IMR-90 (cell line): ENCODE results near the gene GABRR3. TPM values are rescaled to one million over a fixed set of nuclear protein-coding genes. Genes with fewer than 3 reads are reported as not detected.

Experiments
- ATAC-seq: fragments of 200-7000 bp; cut with Tn5 transposase; 2 replicates; pipeline ENCODE4 v1.9.1; 2020; ENCODE audit warnings: low read depth, mild to moderate bottlenecking, moderate library complexity
- BruUV-seq: library from RNA; stranded (reverse); fragments of 400-500 nt; replicated peaks from 2 replicates; lab custom pipeline; 2021; lab: Mats Ljungman, UMichigan
- CTCF ChIA-PET: fragments of 300-600 bp; formaldehyde crosslinking; extraction: SDS; loops from one replicate; lab custom pipeline; 2021; ENCODE audit warnings: antibody characterized with exemption; lab: Yijun Ruan, JAX
- POLR2A ChIA-PET: fragments of 300-600 bp; sonication (Branson Sonifier 250); formaldehyde crosslinking; loops from one replicate; lab custom pipeline; 2022; ENCODE audit warnings: antibody characterized with exemption; ENCODE audit not compliant: unreplicated experiment; lab: Charles Lee
- DNase-seq: peaks from one replicate; pipeline ENCODE4 v3.0.0; 2013
- H2AFZ ChIP-seq: replicated peaks from 2 replicates; pipeline ENCODE3; 2013; ENCODE audit warnings: low read length, mild to moderate bottlenecking; ENCODE audit not compliant: poor library complexity
- H2AK5ac ChIP-seq: 2 replicates; pipeline ENCODE4 v1.6.1; 2013; ENCODE audit warnings: low read depth, low read length, inconsistent platforms
- H2AK9ac ChIP-seq: replicated peaks from 2 replicates; pipeline ENCODE3; 2013; ENCODE audit warnings: mild to moderate bottlenecking, low read depth, low read length, moderate library complexity; ENCODE audit not compliant: poor library complexity
- H2BK120ac ChIP-seq: 2 replicates; pipeline ENCODE4 v1.6.1; 2013; ENCODE audit warnings: low read depth, low read length, inconsistent platforms
- H2BK15ac ChIP-seq: 3 replicates; pipeline ENCODE4 v1.6.1; 2013; ENCODE audit warnings: low read depth, low read length, inconsistent platforms
- H2BK20ac ChIP-seq: 2 replicates; pipeline ENCODE4 v1.6.1; 2013; ENCODE audit warnings: low read depth, mild to moderate bottlenecking, inconsistent platforms, low read length, moderate library complexity
- H2BK5ac ChIP-seq: 2 replicates; pipeline ENCODE4 v1.6.1; 2013; ENCODE audit warnings: mild to moderate bottlenecking, low read depth, low read length, inconsistent platforms; ENCODE audit not compliant: poor library complexity, severe bottlenecking
- H3K14ac ChIP-seq: replicated peaks from 2 replicates; pipeline ENCODE4 v1.6.1; 2013; ENCODE audit warnings: low read depth, low read length, inconsistent platforms
- H3K18ac ChIP-seq: 2 replicates; pipeline ENCODE4 v1.6.1; 2013; ENCODE audit warnings: low read depth, low read length, control low read depth
- H3K23ac ChIP-seq: 2 replicates; pipeline ENCODE4 v1.6.1; 2013; ENCODE audit warnings: low read depth, low read length, inconsistent platforms
- H3K27ac ChIP-seq: 2 replicates; pipeline ENCODE4 v1.5.1; 2013; ENCODE audit warnings: mild to moderate bottlenecking, control low read depth, low read length; ENCODE audit not compliant: insufficient read depth
- H3K27me3 ChIP-seq: 2 replicates; pipeline ENCODE4 v1.6.1; 2013; ENCODE audit warnings: low read length; ENCODE audit not compliant: control insufficient read depth, insufficient read depth
- H3K36me3 ChIP-seq: 2 replicates; pipeline ENCODE4 v1.6.1; 2013; ENCODE audit warnings: low read length, mixed read lengths; ENCODE audit not compliant: control insufficient read depth, insufficient read depth
- H3K4ac ChIP-seq: 2 replicates; pipeline ENCODE4 v1.6.1; 2013; ENCODE audit warnings: low read depth, low read length, inconsistent platforms
- H3K4me1 ChIP-seq: 2 replicates; pipeline ENCODE4 v1.6.1; 2013; ENCODE audit warnings: low read length, mixed read lengths; ENCODE audit not compliant: control insufficient read depth, insufficient read depth
- H3K4me2 ChIP-seq: 2 replicates; pipeline ENCODE4 v1.6.1; 2013; ENCODE audit warnings: low read depth, mild to moderate bottlenecking, control low read depth, low read length, moderate library complexity
- H3K4me3 ChIP-seq: 2 replicates; pipeline ENCODE4 v1.5.1; 2013; ENCODE audit warnings: low read depth, mild to moderate bottlenecking, control low read depth, low read length, moderate library complexity; ENCODE audit not compliant: insufficient read depth
- H3K56ac ChIP-seq: 2 replicates; pipeline ENCODE4 v1.6.1; 2013; ENCODE audit warnings: low read length, inconsistent platforms; ENCODE audit not compliant: insufficient read depth; ENCODE audit errors: extremely low read depth
- H3K79me1 ChIP-seq, 2 experiments: 2 replicates each; pipeline ENCODE4 v1.6.1; 2013; ENCODE audit warnings: low read length in 2 of 2, inconsistent platforms in 1 of 2, low read depth in 1 of 2
- H3K9ac ChIP-seq: 2 replicates; pipeline ENCODE4 v1.6.1; 2013; ENCODE audit warnings: low read depth, low read length, control low read depth
- H3K9me1 ChIP-seq: 2 replicates; pipeline ENCODE4 v1.6.1; 2013; ENCODE audit warnings: low read length, inconsistent platforms; ENCODE audit not compliant: insufficient read depth
- H3K9me3 ChIP-seq: 2 replicates; pipeline ENCODE4 v1.6.1; 2013; ENCODE audit warnings: low read length; ENCODE audit not compliant: control insufficient read depth, insufficient read depth
- H4K20me1 ChIP-seq: 2 replicates; pipeline ENCODE4 v1.6.1; 2013; ENCODE audit warnings: low read length, inconsistent platforms; ENCODE audit not compliant: insufficient read depth
- H4K5ac ChIP-seq: 2 replicates; pipeline ENCODE4 v1.6.1; 2013; ENCODE audit warnings: mild to moderate bottlenecking, low read depth, low read length, control low read depth
- H4K8ac ChIP-seq, 2 experiments: 2 replicates each; pipeline ENCODE4 v1.6.1; 2013; ENCODE audit warnings: low read depth in 2 of 2, low read length in 2 of 2, control low read depth in 1 of 2, inconsistent platforms in 1 of 2
- H4K91ac ChIP-seq: 2 replicates; pipeline ENCODE4 v1.6.1; 2013; ENCODE audit warnings: low read depth, low read length, inconsistent platforms; ENCODE audit not compliant: insufficient read depth
- BHLHE40 ChIP-seq: fragments of 150-350 bp; IDR thresholded peaks from 2 replicates; pipeline ENCODE4 v1.6.1; 2016; ENCODE audit warnings: mild to moderate bottlenecking, low read depth, low read length
- CEBPB ChIP-seq: IDR thresholded peaks from 2 replicates; pipeline ENCODE4 v1.6.1; 2012; ENCODE audit warnings: low read depth, low read length, improper control_type of control experiment
- CHD1 ChIP-seq: IDR thresholded peaks from 2 replicates; pipeline ENCODE4 v1.6.1; 2012; ENCODE audit warnings: low read depth, low read length, improper control_type of control experiment
- FOS ChIP-seq: fragments of 150-350 bp; IDR thresholded peaks from 2 replicates; pipeline ENCODE4 v1.6.1; 2016; ENCODE audit warnings: low read depth, low read length
- MAFK ChIP-seq: IDR thresholded peaks from 2 replicates; pipeline ENCODE4 v1.6.1; 2012; ENCODE audit warnings: low read depth, low read length, improper control_type of control experiment
- MAZ ChIP-seq: IDR thresholded peaks from 2 replicates; pipeline ENCODE4 v1.6.1; 2012; ENCODE audit warnings: low read depth, mild to moderate bottlenecking, low read length, improper control_type of control experiment, moderate library complexity, borderline replicate concordance
- NFE2L2 ChIP-seq: fragments of 150-350 bp; IDR thresholded peaks from 2 replicates; pipeline ENCODE4 v1.6.1; 2016; ENCODE audit warnings: low read depth, mild to moderate bottlenecking, low read length
- POLR2A ChIP-seq: IDR thresholded peaks from 2 replicates; pipeline ENCODE4 v1.6.1; 2012; ENCODE audit warnings: mild to moderate bottlenecking, low read depth, low read length
- RAD21 ChIP-seq: IDR thresholded peaks from 2 replicates; pipeline ENCODE4 v1.6.1; 2012; ENCODE audit warnings: low read length, improper control_type of control experiment
- RCOR1 ChIP-seq: IDR thresholded peaks from 2 replicates; pipeline ENCODE4 v1.6.1; 2012; ENCODE audit warnings: mild to moderate bottlenecking, low read length, improper control_type of control experiment; ENCODE audit not compliant: insufficient replicate concordance
- WGBS, 2 experiments: methylation state at CpG; one replicate each; pipeline versions ENCODE4 v1.1.5 to v1.1.7; 2013; ENCODE audit warnings: missing lambda C conversion rate in 2 of 2; ENCODE audit not compliant: insufficient read length in 1 of 2; ENCODE audit errors: extremely low coverage in 2 of 2; 5-methylcytosine and 5-hydroxymethylcytosine counted together
- dilution Hi-C: fragments of 300-500 bp; cut with HindIII; formaldehyde crosslinking; loops from one replicate; pipeline ENCODE4 v1.14.3; 2018; ENCODE audit warnings: low sequenced_read_pairs; ENCODE audit not compliant: unreplicated experiment
- in situ Hi-C: fragments of 300-500 bp; cut with MboI; formaldehyde crosslinking; loops from 3 replicates; pipeline ENCODE4 v1.14.3; 2019; ENCODE audit warnings: low sequenced_read_pairs, inconsistent platforms, mixed read lengths
- intact Hi-C: fragments of 100-400 bp; cut with micrococcal nuclease; formaldehyde crosslinking; loops from 2 replicates; pipeline ENCODE4 v1.10.0; 2022
- polyA plus RNA-seq, 3 experiments: library from polyadenylated mRNA; depleted of rRNA; stranded (reverse); fragments of >200 nt; gene quantifications; 2 replicates each; pipeline ENCODE4 v1.2.3, GENCODE V29; 2012; ENCODE audit warnings: low replicate concordance in 1 of 3
- total RNA-seq: library from RNA; depleted of rRNA; stranded (reverse); fragments of >200 nt; gene quantifications from 2 replicates; pipeline ENCODE4 v1.2.3, GENCODE V29; 2012
- TF ChIP-seq, protein P1 (sequence below): fragments of 150-350 bp; IDR thresholded peaks from 2 replicates; pipeline ENCODE4 v1.6.1; 2016; ENCODE audit warnings: low read depth, mild to moderate bottlenecking, low read length, moderate library complexity, borderline replicate concordance
- TF ChIP-seq, protein P2 (sequence below): conservative IDR thresholded peaks from 2 replicates; pipeline ENCODE4 v1.5.1; 2012; ENCODE audit warnings: mild to moderate bottlenecking, low read depth, low read length, improper control_type of control experiment
- TF ChIP-seq, protein P3 (sequence below): fragments of 150-350 bp; IDR thresholded peaks from 2 replicates; pipeline ENCODE4 v1.6.1; 2017; ENCODE audit warnings: mild to moderate bottlenecking, antibody characterized with exemption, low read length, low read depth

GABRR3 gene
- total and polyA plus RNA-seq, 2 of the 4 experiments (the other 2 are of a cell fraction): not detected

DNA sequence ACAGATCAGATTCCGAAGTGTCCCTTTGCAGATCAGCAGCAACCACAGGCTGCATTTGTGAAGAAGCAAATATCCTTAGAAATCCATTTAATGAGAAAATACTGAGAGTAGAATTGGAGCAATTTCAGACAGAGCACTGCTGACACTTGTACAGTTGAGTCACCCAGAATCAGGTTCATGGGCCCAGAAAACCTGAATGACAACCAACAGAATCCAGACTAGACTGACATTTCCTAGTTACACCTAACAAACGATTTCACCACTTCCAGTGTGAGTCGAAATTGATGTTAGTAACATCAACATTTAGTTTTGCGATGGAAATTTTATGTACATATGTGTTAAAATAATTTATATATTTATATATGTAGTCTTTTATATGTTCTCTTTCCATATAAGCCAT, 16.8 kb downstream of the GABRR3 start:
- no peaks in the 10 kb centered on the region; the same call in 1 of the 2 replicates for H3K27me3 ChIP-seq
- H2BK5ac ChIP-seq: no peak overlapping the region
- no peak overlapping the region for H4K5ac ChIP-seq
- H3K23ac ChIP-seq: no peak overlapping the region
- H3K27ac ChIP-seq: no peak overlapping the region
- in situ Hi-C loops (no loop called here), dilution Hi-C loops (loop anchor here (25.0 kb wide), 1 partner anchor 206 kb away; the partner anchor contains the start of gene CRYBG3), intact Hi-C loops (no loop called here)
- ATAC-seq: no peak
- POLR2A ChIA-PET: no interaction called here
- TF ChIP-seq, protein P1, sequence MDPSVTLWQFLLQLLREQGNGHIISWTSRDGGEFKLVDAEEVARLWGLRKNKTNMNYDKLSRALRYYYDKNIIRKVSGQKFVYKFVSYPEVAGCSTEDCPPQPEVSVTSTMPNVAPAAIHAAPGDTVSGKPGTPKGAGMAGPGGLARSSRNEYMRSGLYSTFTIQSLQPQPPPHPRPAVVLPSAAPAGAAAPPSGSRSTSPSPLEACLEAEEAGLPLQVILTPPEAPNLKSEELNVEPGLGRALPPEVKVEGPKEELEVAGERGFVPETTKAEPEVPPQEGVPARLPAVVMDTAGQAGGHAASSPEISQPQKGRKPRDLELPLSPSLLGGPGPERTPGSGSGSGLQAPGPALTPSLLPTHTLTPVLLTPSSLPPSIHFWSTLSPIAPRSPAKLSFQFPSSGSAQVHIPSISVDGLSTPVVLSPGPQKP: no peak
- TF ChIP-seq, protein P2, sequence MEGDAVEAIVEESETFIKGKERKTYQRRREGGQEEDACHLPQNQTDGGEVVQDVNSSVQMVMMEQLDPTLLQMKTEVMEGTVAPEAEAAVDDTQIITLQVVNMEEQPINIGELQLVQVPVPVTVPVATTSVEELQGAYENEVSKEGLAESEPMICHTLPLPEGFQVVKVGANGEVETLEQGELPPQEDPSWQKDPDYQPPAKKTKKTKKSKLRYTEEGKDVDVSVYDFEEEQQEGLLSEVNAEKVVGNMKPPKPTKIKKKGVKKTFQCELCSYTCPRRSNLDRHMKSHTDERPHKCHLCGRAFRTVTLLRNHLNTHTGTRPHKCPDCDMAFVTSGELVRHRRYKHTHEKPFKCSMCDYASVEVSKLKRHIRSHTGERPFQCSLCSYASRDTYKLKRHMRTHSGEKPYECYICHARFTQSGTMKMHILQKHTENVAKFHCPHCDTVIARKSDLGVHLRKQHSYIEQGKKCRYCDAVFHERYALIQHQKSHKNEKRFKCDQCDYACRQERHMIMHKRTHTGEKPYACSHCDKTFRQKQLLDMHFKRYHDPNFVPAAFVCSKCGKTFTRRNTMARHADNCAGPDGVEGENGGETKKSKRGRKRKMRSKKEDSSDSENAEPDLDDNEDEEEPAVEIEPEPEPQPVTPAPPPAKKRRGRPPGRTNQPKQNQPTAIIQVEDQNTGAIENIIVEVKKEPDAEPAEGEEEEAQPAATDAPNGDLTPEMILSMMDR: no peak
- TF ChIP-seq MAZ: no peak
- TF ChIP-seq, protein P3, sequence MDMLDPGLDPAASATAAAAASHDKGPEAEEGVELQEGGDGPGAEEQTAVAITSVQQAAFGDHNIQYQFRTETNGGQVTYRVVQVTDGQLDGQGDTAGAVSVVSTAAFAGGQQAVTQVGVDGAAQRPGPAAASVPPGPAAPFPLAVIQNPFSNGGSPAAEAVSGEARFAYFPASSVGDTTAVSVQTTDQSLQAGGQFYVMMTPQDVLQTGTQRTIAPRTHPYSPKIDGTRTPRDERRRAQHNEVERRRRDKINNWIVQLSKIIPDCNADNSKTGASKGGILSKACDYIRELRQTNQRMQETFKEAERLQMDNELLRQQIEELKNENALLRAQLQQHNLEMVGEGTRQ: no peak
- no peak for TF ChIP-seq FOS
- TF ChIP-seq POLR2A: no peak
- no peak for TF ChIP-seq CEBPB
- TF ChIP-seq CHD1: no peak
- no peak for TF ChIP-seq BHLHE40
- TF ChIP-seq RCOR1: no peak
- no peak for TF ChIP-seq NFE2L2
- no peak for TF ChIP-seq MAFK
- no peak for TF ChIP-seq RAD21
- no peak overlapping the region for H3K18ac ChIP-seq
- no peak overlapping the region for H2BK20ac ChIP-seq
- no peaks in the 10 kb centered on the region for H3K36me3 ChIP-seq
- no peak overlapping the region for H3K9ac ChIP-seq
- no peak overlapping the region for H2AFZ ChIP-seq
- no TSS peak for BruUV-seq
- H3K4me1 ChIP-seq: peaks cover 2% of the 10 kb centered on the region; the same call in 1 of the 2 replicates
- no peaks in the 10 kb centered on the region for H3K9me1 ChIP-seq
- no peak overlapping the region for H3K14ac ChIP-seq
- H3K4me2 ChIP-seq: no peak overlapping the region
- no peak overlapping the region for H3K4ac ChIP-seq
- H4K8ac ChIP-seq: no peak overlapping the region
- H4K91ac ChIP-seq: no peak overlapping the region
- H2AK9ac ChIP-seq: no peak overlapping the region
- H3K9me3 ChIP-seq: no peaks in the 10 kb centered on the region
- no peak overlapping the region for H3K56ac ChIP-seq
- H3K79me1 ChIP-seq: no peaks in the 10 kb centered on the region
- no peak for DNase-seq
- no peak overlapping the region for H2AK5ac ChIP-seq
- WGBS, 2 experiments: no CpG with 5 or more reads among the region's 4 CpGs
- CTCF ChIA-PET: interaction anchor here (0.7 kb wide), 1 partner anchor 306 kb away, joined by 3 read pairs; no protein-coding TSS in a partner anchor
- no peak overlapping the region for H2BK120ac ChIP-seq
- no peak overlapping the region for H2BK15ac ChIP-seq
- no peak overlapping the region for H3K4me3 ChIP-seq
- H4K20me1 ChIP-seq: no peaks in the 10 kb centered on the region
